BLaER1 (cell line): ENCODE data around the gene SLC7A8.

Experiments used
- H3K27ac ChIP-seq: shearing (Covaris generic); formaldehyde crosslinking; 2 replicates; pipeline ENCODE4 v1.8.1; 2022
- H3K27me3 ChIP-seq: shearing (Covaris generic); formaldehyde crosslinking; 2 replicates; pipeline ENCODE4 v1.8.1; 2022
- H3K36me3 ChIP-seq: shearing (Covaris generic); formaldehyde crosslinking; 2 replicates; pipeline ENCODE4 v1.8.1; 2022
- H3K4me1 ChIP-seq: shearing (Covaris generic); formaldehyde crosslinking; 2 replicates; pipeline ENCODE4 v1.8.1; 2022
- H3K4me2 ChIP-seq: shearing (Covaris generic); formaldehyde crosslinking; 2 replicates; pipeline ENCODE4 v1.8.1; 2022
- H3K4me3 ChIP-seq: shearing (Covaris generic); formaldehyde crosslinking; 2 replicates; pipeline ENCODE4 v1.8.1; 2022
- H3K9ac ChIP-seq: shearing (Covaris generic); formaldehyde crosslinking; 2 replicates; pipeline ENCODE4 v1.8.1; 2022
- H3K9me3 ChIP-seq: shearing (Covaris generic); formaldehyde crosslinking; 2 replicates; pipeline ENCODE4 v1.8.1; 2022
- H4K20me1 ChIP-seq: shearing (Covaris generic); formaldehyde crosslinking; 2 replicates; pipeline ENCODE4 v1.8.1; 2022
- Cebpa-rat ChIP-seq: shearing (Covaris generic); IDR thresholded peaks from 2 replicates; pipeline ENCODE4 v1.8.1; 2022

The SLC7A8 gene

GRCh38 chr14:23089498-23090253, 93.8 kb downstream of the SLC7A8 start:
- H3K27me3 ChIP-seq = no peaks in the 10 kb centered on the region
- no peak overlapping the region for H3K9ac ChIP-seq
- H3K4me3 ChIP-seq = no peak overlapping the region
- peaks cover 13% of the 10 kb centered on the region for H3K4me1 ChIP-seq
- no peaks in the 10 kb centered on the region for H3K9me3 ChIP-seq
- peaks cover 87% of the 10 kb centered on the region for H3K36me3 ChIP-seq
- H4K20me1 ChIP-seq = peaks cover 97% of the 10 kb centered on the region
- no peak for TF ChIP-seq Cebpa-rat
- no peak overlapping the region for H3K27ac ChIP-seq
- no peak overlapping the region for H3K4me2 ChIP-seq

GRCh38 chr14:23086565-23086964, 96.9 kb downstream of the SLC7A8 start:
- H3K27me3 ChIP-seq = no peaks in the 10 kb centered on the region
- no peak for TF ChIP-seq Cebpa-rat
- no peak overlapping the region for H3K4me2 ChIP-seq
- no peaks in the 10 kb centered on the region for H3K4me1 ChIP-seq
- H3K9me3 ChIP-seq = no peaks in the 10 kb centered on the region
- no peak overlapping the region for H3K27ac ChIP-seq
- no peak overlapping the region for H3K4me3 ChIP-seq
- peaks cover 66% of the 10 kb centered on the region for H4K20me1 ChIP-seq
- peaks cover 100% of the 10 kb centered on the region for H3K36me3 ChIP-seq
- H3K9ac ChIP-seq = no peak overlapping the region

GRCh38 chr14:23085458-23085857, 98.0 kb downstream of the SLC7A8 start:
- Histone ChIP-seq H3K9me3 (no peaks in the 10 kb centered on the region), H3K36me3 (peaks cover 100% of the 10 kb centered on the region), H3K27ac (no peak overlapping the region), H3K4me2 (no peak overlapping the region), H3K9ac (0 out of 2 replicates have a peak overlapping the region, but pooled peaks have one; percentile 24), H4K20me1 (peaks cover 55% of the 10 kb centered on the region), H3K4me3 (no peak overlapping the region), H3K27me3 (no peaks in the 10 kb centered on the region), H3K4me1 (no peaks in the 10 kb centered on the region)
- no peak for TF ChIP-seq Cebpa-rat

GRCh38 chr14:23080474-23080873, 103.0 kb downstream of the SLC7A8 start:
- Histone ChIP-seq H3K9ac (no peak overlapping the region; the same call in 1 of the 2 replicates), H3K27me3 (no peaks in the 10 kb centered on the region), H3K9me3 (no peaks in the 10 kb centered on the region), H3K36me3 (peaks cover 100% of the 10 kb centered on the region), H3K4me1 (no peaks in the 10 kb centered on the region), H4K20me1 (peaks cover 52% of the 10 kb centered on the region), H3K4me2 (no peak overlapping the region), H3K27ac (no peak overlapping the region), H3K4me3 (no peak overlapping the region)
- no peak for TF ChIP-seq Cebpa-rat

- Histone ChIP-seq H3K9ac (no peak overlapping the region; the same call in 1 of the 2 replicates), H3K27me3 (no peaks in the 10 kb centered on the region), H4K20me1 (peaks cover 44% of the 10 kb centered on the region), H3K4me1 (no peaks in the 10 kb centered on the region), H3K9me3 (no peaks in the 10 kb centered on the region), H3K4me2 (no peak overlapping the region), H3K36me3 (peaks cover 100% of the 10 kb centered on the region), H3K4me3 (no peak overlapping the region), H3K27ac (no peak overlapping the region)
- TF ChIP-seq Cebpa-rat = no peak
These were observed 103.7 kb downstream of the SLC7A8 start for GRCh38 chr14:23079716-23080115.

- Histone ChIP-seq H3K27me3 (no peaks in the 10 kb centered on the region), H3K4me1 (no peaks in the 10 kb centered on the region), H3K9me3 (no peaks in the 10 kb centered on the region), H3K9ac (no peak overlapping the region), H4K20me1 (peaks cover 43% of the 10 kb centered on the region), H3K4me2 (no peak overlapping the region), H3K27ac (no peak overlapping the region), H3K36me3 (peaks cover 100% of the 10 kb centered on the region), H3K4me3 (no peak overlapping the region)
- TF ChIP-seq Cebpa-rat = no peak
These were observed 104.8 kb downstream of the SLC7A8 start for GRCh38 chr14:23078692-23079116.

- Histone ChIP-seq H3K9ac (no peak overlapping the region), H3K4me1 (0 out of 2 replicates have a peak, but pooled peaks cover 1% of the 10 kb centered on the region)
These were observed 105.5 kb downstream of the SLC7A8 start for GRCh38 chr14:23077962-23078361.

GRCh38 chr14:23076785-23077408, 106.6 kb downstream of the SLC7A8 start:
- no peak for TF ChIP-seq Cebpa-rat
- Histone ChIP-seq H3K4me3 (no peak overlapping the region), H3K9ac (no peak overlapping the region), H4K20me1 (peaks cover 48% of the 10 kb centered on the region), H3K9me3 (no peaks in the 10 kb centered on the region), H3K36me3 (peaks cover 100% of the 10 kb centered on the region), H3K4me2 (no peak overlapping the region), H3K27ac (no peak overlapping the region), H3K27me3 (no peaks in the 10 kb centered on the region), H3K4me1 (peaks cover 12% of the 10 kb centered on the region)

More at GRCh38 chr14:23077962-23078361, 105.5 kb downstream of the SLC7A8 start:
- Histone ChIP-seq H3K27me3 (no peaks in the 10 kb centered on the region), H3K4me3 (no peak overlapping the region), H4K20me1 (peaks cover 43% of the 10 kb centered on the region), H3K27ac (no peak overlapping the region), H3K9me3 (no peaks in the 10 kb centered on the region), H3K4me2 (no peak overlapping the region), H3K36me3 (peaks cover 100% of the 10 kb centered on the region)
- TF ChIP-seq Cebpa-rat = no peak
